ENCODE data around the gene GCN1. TPM values are rescaled to one million over a fixed set of nuclear protein-coding genes. Genes with fewer than 3 reads are reported as not detected.

GCN1 gene
- total RNA-seq, 1 donor from 2014 or later: 62.4 TPM

GRCh38 chr12:120229487-120230325 is 35.2 kb upstream of the GCN1 start:
- no peak for DNase-seq (ENCODE audit: low spot score in 2 of 2)
- FAIRE-seq: no peak

GRCh38 chr12:120229071-120229486 is 34.6 kb upstream of the GCN1 start:
- DNase-seq (ENCODE audit: low spot score in 2 of 2) (no peak), FAIRE-seq (no peak)

- DNase-seq (ENCODE audit: low spot score in 2 of 2) (peak; percentile 75 to 89), FAIRE-seq (no peak)
These were observed 34.0 kb upstream of the GCN1 start for GRCh38 chr12:120228291-120229070.

- no peak for DNase-seq (ENCODE audit: low spot score in 2 of 2)
- FAIRE-seq: no peak
These were observed 33.5 kb upstream of the GCN1 start for GRCh38 chr12:120228041-120228290.

GRCh38 chr12:120227233-120228040 is 32.9 kb upstream of the GCN1 start:
- DNase-seq (ENCODE audit: low spot score in 2 of 2): no peak
- FAIRE-seq: no peak

- no peak for FAIRE-seq
- no peak for DNase-seq (ENCODE audit: low spot score in 2 of 2)
These were observed 31.5 kb upstream of the GCN1 start for GRCh38 chr12:120225852-120226640.

GRCh38 chr12:120225200-120225558 is 30.7 kb upstream of the GCN1 start:
- no peak for FAIRE-seq
- DNase-seq (ENCODE audit: low spot score in 2 of 2): no peak

- FAIRE-seq (no peak), DNase-seq (ENCODE audit: low spot score in 2 of 2) (peak in 1 of 2 donors; percentile 59)
These were observed 30.0 kb upstream of the GCN1 start for GRCh38 chr12:120224304-120225199.

GRCh38 chr12:120223458-120224303 is 29.2 kb upstream of the GCN1 start:
- DNase-seq (ENCODE audit: low spot score in 2 of 2) (no peak), FAIRE-seq (no peak)

GRCh38 chr12:120222288-120222832 is 27.8 kb upstream of the GCN1 start:
- DNase-seq (ENCODE audit: low spot score in 2 of 2): no peak
- FAIRE-seq: no peak

GRCh38 chr12:120221576-120221900 is 27.0 kb upstream of the GCN1 start:
- DNase-seq (ENCODE audit: low spot score in 2 of 2) (no peak), FAIRE-seq (no peak)

- FAIRE-seq: no peak
- DNase-seq (ENCODE audit: low spot score in 2 of 2): no peak
These were observed 26.5 kb upstream of the GCN1 start for GRCh38 chr12:120220838-120221575.

- FAIRE-seq (no peak), DNase-seq (ENCODE audit: low spot score in 2 of 2) (no peak)
These were observed 24.4 kb upstream of the GCN1 start for GRCh38 chr12:120218680-120219606.

- FAIRE-seq (no peak), DNase-seq (ENCODE audit: low spot score in 2 of 2) (no peak)
These were observed 22.5 kb upstream of the GCN1 start for GRCh38 chr12:120216742-120217605.
